Lung microvascular endothelial cell (primary cell): ENCODE results near the gene NECTIN4. TPM values are rescaled to one million over a fixed set of nuclear protein-coding genes. Genes with fewer than 3 reads are reported as not detected.

Experiments
- DNase-seq, 2 donors: peaks; one replicate each; pipeline versions ENCODE4 v3.0.0 to v3.0.0-alpha.2; 2010; ENCODE audit warnings: low read depth in 2 of 2
- total RNA-seq: library from RNA; depleted of rRNA; stranded (reverse); fragments of >200 nt; gene quantifications from 2 replicates; pipeline ENCODE4 v1.2.1, GENCODE V29; 2014

The NECTIN4 gene
- total RNA-seq, 1 donor from 2014 or later, result not detected

DNA sequence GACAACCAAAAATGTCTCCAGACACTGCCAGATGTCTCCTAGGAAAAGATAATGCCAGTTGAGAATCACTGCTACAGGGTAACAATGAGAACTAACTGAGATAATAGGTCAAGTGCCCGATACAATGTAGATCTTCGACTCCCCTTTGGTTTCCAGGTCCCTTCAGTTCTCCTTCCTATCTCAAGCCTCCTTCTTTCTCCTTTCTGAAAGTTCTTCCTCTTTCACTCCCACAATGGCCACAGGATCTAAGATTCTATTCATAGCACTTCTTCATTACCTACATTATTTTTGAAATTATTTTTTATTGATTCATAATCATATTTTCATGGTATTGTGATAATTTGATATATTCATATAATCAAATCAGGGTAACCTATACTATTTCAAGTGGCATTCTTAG lies 22.2 kb upstream of the NECTIN4 start:
- no peak for DNase-seq

DNA sequence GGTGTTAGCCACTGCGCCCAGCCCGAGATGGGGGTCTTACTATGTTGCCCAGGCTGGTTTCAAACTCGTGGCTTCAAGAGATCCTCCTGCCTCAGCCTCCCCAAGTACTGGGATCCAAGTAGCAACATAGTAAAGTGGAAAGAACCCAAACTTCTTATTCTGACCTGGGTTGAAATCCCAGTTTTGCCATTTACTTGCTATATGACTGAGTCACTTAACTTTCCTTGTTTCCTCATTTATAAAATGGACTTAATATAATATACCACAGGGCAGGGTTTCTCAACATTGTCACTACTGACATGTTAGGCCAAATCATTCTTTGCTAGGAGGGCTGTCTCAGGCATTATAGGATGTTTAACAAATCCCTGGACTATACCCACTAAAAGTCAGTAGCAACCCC lies 21.8 kb upstream of the NECTIN4 start:
- no peak for DNase-seq

DNA sequence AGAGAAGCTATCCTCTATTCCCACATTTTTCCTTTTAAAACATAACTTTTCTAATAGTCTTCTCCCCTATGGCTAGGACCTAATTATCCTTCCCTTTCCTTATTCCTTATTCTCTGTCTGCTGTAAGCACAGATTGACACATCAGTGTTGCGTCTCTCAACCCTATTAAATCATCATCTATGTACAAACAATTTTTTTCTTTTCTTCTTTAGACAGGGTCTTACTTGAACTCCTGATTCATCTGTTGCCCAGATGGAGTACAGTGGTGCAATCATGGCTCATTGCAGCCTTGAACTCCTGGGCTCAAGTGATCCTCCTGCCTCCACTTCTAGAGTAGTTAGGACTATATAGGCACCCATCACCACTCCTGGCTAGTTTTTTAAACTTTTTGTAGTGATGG lies 17.1 kb upstream of the NECTIN4 start:
- no peak for DNase-seq

DNA sequence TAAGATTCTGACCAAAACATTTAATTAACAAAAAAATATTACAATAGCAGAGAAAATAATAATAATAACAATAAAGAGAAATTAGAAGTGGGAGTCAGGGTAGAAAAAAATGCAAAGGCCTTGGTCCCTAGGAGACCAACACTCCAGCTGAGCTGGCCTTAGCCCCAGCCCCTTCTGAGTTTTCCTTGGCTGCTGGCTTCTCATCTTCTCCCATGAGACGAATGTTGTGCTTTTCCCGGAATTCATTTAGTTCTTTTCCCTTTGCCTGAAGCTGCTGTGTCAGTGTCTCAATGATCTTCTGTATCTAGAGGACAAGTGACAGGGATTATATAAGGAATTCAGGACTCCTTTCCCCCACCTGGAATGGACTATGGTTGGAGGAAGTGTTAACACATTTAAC lies 11.2 kb upstream of the NECTIN4 start:
- no peak for DNase-seq

DNA sequence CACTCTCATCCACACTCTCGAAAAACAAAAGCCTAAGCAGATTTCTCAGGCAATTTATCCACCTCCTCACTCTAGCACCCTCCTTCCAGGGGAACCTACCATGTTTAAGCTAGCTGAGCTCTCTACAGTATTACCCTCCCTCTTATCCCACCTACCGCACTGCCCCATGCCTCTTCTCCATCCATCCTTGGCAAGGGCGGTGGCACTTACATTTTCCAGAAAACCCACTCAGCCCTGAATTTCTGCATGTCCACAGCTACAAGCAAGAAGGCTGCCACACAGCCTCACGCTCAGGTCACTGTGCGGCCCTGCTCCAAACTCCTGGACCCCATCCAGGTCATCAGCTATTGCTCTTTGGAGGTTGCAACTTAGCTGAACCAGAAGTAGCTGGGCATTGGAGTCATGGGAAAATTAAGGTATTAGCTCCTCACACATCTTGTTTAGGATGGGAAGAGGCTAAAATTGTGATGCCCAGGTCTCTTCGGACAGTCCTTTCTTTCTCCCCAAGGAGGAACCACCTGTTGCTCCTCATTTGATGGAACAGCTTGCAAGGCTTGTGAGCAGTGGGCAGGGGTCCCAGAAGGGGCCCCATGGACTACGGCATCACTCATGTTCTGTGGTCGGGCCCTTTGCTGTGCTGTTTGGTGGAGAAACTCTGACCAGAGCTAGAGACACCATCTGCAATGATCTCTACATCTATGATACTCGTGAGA lies 9.9 kb upstream of the NECTIN4 start:
- DNase-seq, result no peak

DNA sequence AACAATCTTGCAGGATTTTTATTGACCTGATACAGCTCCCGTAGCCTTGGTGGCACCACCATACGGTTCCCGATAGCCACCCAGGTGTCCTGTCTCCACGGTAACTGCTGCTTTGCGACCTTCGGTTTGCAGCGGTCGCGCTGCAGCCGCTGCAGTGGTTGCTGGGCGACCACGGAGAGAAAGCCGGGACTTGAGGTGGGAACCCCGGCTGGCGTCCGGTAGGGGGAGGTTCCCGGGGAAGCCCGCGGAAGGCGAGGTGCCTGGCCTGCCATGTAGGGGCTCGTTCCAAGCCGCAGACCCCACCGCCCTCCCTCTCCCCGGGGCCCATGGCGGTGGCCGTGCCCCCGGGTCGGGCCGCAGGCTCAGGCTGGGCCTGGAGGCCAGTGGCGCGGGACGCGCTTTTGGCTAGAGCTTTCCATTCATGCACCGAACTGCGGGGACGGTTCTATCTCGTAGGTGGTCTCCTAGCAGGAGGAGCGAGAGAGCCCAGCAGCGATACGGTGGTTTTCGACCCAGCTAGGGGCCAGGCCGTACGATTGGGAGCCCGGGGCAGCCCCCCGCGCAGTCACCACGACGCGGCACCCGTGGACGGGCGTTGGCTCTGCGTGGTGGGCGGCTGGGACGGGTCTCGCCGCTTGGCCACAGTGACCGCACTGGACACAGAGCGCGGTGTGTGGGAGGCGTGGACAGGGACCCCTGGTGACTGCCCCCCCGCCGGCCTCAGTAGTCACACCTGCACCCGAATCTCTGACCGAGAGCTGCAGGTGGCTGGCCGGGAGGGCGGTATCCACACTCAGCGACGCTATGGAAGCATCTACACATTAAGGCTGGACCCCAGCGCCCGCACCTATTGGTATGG lies 9.1 kb upstream of the NECTIN4 start, which contains the start of gene KLHDC9:
TSS of gene KLHDC9 (plus strand) at position 152 of the 859 bp plus-strand sequence. CDS start at position 327, 175 bp downstream.
- DNase-seq, result peak; percentile 80 to 82

DNA sequence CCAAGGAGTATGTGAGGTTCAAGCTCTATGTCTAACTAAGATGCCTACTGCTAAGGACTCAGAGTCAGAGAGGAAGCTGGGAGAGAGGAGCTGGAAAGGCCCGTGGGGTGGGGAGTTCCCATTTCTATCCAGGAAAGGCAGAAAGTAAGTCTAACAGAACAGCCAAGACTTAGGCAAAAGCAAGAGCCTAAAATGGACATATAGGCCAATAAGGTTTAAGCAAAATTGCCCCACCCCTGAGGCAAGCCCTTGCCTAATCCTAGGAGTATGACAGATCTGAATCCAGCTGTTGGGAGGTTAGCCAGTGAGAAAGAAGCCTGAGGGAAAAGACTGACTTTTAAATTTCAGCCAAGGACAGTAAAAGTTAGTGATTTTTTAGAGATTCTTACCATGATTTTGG lies 7.2 kb upstream of the NECTIN4 start:
- no peak for DNase-seq

DNA sequence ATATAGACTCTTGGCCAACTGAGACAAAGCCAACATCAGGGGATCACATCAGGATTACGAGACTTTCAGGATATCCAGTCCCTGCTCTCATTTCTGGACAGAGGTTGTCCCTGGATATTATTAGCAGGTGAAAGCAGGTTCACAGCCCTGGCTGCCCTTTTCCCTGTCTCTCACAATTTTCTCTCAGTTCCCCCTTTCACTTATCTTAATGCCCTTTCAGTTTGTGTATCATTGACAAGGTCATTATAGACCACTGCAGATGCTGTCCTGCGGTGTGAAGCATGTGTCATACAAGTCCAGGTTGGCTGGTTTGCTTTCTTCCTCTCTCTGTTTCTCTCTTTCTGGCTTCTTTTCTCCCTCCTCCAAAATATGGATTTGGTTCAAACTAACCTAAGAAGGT lies 6.7 kb upstream of the NECTIN4 start:
- no peak for DNase-seq

DNA sequence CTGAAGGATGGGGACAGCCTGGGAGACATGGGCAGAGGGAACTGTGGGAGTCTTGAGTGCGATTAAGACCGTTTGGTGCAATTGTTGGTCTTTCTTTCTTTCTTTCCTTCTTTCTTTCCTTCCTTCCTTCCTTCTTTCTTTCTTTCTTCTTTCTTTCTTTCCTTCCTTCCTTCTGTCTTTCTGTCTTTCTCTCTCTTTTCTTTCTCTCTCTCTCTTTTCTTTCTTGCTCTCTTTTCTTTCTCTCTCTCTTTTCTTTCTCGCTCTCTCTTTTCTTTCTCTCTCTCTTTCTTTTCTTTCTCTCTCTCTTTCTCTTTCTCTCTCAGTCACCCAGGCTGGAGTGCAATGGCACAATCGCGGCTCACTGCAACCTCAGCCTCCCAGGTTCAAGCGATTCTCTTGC lies 5.9 kb upstream of the NECTIN4 start:
- no peak for DNase-seq

DNA sequence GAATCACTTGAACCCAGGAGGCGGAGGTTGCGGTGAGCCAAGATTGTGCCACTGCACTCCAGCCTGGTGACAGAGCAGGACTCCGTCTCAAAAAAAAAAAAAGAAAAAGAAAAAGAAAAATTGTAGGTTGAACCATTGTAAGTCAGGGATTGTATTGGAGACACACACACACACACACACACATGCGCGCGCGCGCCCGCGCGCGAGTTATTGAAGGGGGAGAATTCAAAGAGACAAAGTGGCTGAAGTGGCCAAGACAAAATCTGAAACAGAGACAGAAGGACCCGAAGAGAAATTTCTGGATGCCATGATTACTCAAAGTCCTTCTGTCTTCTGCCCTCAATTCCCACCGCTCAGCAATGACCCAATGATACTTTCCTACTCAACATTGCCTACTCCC lies 5.1 kb upstream of the NECTIN4 start:
- DNase-seq, result no peak

DNA sequence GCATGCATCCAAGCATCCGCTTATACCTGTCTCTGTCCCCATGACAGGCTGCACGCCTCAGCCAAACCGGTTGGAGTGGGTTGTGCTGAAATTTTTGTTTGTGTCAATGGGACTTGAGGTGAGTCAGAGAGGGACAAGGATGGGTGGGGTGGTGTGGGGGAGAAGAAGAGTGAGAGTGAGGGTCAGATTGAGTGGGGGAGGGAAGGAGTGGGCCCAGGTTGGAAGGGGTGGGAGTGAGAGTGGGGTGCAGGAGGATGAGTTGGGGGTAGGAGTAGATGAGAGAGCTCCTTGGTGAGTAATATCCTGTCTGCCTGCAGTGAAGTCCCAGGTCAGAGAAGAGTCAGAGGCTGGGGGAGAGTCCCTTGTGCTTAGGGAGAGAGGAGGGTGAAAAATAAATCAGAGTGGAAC lies 3.3 kb upstream of the NECTIN4 start:
- DNase-seq, result peak in 1 of 2 donors; percentile 43

DNA sequence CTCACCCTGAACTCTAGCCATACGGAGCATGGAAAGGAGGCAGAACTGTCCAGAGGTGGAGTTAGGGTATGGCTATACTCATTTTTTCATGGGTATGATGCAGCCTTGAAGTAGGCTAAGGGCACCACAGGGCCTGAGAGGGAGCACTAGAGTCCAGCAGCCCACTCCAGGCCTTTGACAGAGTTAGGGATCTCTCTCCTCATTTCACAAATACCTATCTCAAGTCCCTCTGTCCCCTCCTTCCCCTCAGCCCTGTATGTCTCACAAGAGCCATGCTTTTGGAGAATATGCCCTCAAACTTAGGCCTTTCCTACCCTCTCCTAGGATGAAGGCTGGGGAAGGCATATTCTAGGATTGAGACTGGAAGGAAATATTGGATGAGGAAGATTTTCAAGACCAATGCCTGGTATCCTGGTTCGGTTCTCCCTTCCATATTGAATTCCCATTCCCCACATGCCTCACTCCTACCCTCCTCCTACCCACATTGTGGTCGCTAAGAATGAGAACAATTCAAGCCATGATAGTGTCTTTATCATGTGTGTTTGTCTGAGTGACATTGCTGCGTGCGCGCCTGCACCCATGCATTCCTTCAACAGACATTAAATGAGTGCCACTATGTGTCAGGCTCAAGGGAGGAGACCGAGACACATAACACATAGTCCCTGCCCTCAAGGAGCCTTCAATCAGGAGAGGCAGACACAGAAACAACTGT lies 2.6 kb upstream of the NECTIN4 start:
- DNase-seq, result no peak

DNA sequence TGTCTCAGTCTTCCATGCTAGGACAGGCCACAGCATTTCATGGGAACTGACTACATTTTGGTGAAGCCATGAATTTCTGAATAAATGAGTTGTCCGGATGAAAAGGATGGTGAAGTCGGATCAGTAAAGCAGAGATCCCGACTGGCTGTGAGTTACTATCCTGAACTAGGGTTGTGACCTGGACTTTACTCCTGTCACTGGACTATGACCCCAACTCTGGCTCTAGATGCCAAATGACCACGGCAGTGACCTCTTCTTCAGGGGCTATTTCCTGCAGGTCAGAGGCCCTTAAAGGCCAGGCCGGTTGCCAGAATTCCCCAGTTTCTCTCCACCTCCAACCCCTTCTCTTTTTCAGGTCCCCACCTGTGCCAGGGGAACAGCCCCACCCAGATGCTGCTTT lies 1.7 kb upstream of the NECTIN4 start:
- DNase-seq, result no peak

DNA sequence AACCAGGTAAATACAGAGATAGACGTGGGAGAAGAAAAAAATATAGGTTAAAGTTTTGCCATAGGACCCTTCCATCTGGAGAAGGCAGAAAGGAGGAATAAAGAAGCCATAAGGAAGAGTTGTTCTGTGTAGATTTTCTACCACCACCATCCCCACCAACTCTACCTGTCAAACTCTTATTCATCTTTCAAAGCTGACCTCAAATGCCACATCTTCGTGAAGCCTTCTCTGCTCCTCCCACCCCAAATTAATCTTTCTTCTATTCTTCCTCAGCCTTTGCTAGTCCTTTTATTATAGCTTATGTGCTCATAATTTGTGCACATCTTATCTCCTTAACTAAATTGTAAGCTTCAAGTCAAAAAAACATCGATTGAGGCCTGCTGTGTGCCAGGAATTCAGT lies 1.3 kb upstream of the NECTIN4 start:
- no peak for DNase-seq

DNA sequence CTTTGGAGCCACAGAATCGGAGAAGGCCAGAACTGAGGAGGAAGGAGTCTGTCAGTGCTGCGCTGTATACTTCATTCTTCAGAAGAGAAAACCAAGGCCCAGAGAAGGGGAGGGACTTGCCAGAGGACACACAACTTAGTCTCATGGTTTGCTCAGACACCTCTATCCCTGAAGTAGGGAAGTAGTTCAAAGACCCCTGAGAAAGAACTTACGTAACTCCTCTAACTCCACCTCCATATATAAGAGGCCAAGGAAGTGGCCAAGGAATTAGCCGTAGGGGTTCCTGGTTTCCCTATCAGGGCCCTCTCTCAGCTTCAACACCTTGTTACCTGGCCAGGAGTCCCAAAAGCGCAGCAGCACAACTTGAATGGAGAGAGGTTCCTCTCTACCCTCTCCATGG lies 580 bp upstream of the NECTIN4 start:
- DNase-seq, result no peak

DNA sequence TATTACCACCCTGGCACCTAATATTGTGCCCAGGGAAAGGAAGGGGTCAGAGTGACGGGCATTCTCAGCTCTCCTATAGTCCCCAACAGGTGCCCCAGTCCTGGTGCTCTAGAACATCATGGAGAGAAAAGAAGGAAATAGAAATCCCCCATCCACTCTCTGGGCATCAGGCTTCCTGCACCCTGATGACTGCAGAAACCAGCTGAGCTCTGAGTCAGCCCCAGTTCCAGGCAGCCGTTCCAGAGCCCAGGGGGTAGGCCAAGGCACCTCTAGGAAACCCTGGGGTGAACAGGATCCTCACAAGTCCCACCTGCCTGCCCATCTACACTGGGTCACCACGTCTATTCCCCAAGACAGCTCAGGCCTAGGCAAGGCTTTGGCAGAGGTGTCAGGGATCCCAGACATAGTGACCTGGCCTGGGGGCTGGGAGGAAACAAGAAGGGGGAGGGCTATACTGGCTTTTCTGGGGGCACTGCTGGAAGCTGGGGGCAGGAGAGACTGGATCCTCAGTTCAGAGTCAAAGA lies 709 bp downstream of the NECTIN4 start:
- peak in 1 of 2 donors; percentile 48 for DNase-seq

DNA sequence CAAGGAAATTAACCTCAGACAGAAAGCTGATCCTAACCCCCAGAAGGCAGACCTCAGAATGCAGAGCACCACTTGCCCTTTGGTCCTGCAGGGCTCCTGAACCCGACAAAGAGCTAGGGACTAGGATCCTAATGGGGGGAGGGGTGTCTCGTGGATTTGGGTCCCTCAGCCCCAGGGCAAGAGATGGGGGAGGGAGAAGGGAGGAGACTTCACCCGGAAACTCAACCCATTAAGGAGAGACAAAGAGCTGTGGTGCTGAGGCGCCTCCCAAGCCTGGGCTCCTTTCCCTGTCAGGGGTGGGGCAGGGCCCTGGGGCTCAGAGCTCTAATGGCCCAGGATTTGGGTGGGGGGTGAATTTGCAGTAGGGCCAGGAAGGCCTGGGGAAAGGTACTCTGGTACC lies 2.9 kb downstream of the NECTIN4 start:
- DNase-seq, result no peak

DNA sequence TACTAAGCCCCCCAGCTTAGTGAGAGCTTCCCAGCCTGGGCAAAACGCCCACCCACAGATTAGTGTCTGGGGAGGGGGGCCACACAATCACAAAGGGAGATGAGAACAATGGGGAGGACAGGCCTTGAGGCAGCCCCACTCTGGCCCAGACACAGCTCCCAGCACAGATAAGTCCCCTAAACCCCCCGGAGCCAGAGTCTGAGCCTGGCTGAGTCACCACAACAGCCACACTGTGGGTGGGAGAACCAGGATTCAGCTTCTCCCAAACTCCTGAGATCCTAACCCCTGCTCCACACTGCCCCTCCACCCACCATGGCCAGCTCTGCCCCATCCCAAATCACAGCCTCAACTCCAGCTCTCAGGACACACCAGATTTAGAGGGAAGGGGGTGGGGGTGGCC lies 4.2 kb downstream of the NECTIN4 start:
- no peak for DNase-seq

DNA sequence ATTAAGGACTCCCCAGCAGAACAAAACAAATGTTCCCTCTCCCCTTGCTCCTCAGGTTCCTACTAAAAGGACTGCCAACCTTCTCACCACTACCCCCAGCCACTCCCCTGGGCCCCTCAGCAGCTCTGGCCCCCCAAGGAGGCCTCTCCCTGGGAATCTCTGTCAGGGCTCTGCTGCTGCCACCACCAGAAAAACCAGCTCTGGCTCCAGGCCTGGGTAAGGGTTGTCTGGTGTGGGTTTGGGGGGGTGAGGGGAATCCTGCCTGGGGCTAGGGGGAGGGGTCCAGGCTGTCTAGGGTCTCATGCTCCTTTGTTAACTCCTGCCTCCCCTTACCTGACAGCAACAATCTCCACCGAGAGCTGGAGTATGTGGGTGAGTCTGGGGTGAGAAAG lies 4.8 kb downstream of the NECTIN4 start:
- DNase-seq, result no peak

DNA sequence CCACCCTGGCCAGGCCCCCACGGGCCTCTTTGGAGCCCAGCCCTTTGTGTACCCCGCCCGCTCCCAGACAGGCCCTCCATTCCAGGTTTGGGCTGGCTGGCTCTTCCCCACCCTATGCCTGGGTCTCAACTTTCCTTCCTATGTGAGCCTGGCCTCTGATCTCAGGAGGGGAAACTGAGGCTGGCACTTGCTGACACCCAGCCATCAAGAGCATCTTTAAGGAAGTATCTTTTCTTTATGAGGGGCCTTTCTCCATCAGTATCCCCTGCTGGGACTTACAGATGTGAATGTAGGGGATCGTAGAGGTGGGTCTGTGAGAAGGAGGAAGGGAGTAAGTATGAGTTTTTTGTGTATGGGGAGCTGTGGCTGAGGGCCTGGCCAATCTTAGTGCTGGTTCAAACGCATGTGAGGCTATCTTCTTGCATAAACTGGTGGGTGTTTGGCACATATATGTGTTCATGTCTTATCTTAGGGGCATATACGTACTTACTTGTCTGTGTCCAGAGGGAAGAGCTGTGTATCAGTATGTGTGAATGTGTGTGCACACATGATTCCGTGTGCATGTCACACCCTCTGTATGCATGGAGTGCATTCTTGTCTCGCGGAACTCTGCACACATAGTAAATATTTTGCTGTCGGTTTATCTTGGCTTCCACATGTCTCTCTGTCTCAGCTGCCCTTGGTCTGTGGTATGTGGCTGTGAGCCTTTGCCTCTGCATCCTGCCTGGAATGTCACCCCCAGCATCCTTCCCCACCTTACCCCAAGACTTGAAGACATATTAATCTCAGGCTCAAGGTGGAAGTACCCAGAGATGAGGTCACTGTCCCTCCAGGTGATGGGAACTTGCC lies 5.4 kb downstream of the NECTIN4 start:
- no peak for DNase-seq
